Right renal pelvis (tissue), 4 donors: ENCODE results near the gene ALDH1A3. TPM values are rescaled to one million over a fixed set of nuclear protein-coding genes. Genes with fewer than 3 reads are reported as not detected.

Experiments
- DNase-seq, 4 donors: peaks; one replicate each; pipeline ENCODE4 v3.0.0-alpha.2; 2013; ENCODE audit warnings: low read depth in 4 of 4, low spot score in 3 of 4, missing footprints in 1 of 4
- polyA plus RNA-seq, 4 donors: library from polyadenylated mRNA; unstranded; fragments of 120-200 nt; gene quantifications; one replicate each; pipeline ENCODE4 v1.2.1, GENCODE V29; 2013; ENCODE audit not compliant: insufficient read length in 4 of 4

Gene ALDH1A3
- polyA plus RNA-seq, 4 donors, result 3.2 to 5.7 (median 4.8) TPM

DNA sequence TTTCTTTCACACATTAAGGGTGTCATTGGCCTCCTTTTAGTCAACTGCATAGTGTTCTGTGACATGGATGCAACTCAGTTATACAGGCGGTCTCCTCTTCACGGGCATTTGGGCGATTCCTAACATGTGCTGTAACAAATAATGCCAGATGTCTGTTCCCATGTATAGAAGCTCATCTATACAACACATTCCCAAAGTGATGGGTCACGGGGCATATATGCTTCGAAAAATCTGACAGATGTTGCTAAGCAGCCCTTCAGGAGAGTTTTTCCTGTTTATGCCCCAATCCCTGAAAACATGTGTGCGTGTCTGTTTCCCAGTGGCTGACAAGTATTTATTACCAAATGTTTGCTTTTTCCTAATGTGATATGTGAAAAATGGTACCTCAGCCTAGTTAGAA is 65.4 kb downstream of the ALDH1A3 start:
- DNase-seq, result no peak

DNA sequence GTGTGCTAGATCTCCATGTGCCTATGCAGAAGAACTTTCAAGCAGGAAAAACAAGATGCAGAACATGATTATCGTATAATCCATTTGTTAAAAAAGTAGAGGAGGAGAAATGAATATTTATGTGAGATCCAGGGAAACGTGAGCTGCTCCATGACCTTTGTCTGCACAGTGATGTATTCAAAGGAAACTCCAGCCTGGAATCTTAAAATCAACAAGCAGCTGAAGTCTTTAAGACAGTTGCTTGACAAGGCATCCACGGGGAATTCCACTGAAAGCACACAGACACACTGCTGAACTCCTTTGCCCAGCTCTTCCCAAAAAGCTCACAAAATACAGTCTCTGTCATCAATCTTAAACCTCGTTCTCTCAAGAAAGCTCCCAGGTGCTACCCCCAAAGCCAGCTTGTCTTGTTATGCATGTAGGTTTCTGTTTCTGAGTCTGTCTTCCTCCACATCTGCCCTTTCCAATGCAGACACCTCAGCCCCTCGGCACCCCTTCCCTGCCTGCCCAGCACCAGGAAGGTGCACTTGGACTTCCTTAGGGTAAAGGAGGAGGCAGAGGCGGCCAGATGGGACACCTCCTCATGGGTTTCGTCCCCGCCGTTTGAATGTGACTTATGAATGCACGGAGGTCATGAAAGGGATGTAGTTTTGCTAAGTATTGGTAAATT is 68.3 kb downstream of the ALDH1A3 start:
- no peak for DNase-seq

DNA sequence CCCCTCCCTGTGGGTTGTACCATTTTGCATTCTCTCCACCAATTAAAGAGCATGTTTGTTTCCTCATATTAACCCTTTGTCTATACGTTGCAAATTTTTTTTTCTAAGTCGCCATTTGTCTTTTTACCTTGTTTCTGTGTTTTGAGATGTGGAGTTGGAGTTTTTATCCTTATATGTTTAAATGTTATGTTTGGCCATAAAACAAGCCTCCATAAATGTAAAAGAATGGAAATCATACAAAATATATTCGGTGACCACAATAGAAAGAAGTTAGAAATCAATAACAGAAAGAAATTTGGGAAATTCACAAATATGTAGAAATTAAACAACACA is 68.8 kb downstream of the ALDH1A3 start:
- no peak for DNase-seq

DNA sequence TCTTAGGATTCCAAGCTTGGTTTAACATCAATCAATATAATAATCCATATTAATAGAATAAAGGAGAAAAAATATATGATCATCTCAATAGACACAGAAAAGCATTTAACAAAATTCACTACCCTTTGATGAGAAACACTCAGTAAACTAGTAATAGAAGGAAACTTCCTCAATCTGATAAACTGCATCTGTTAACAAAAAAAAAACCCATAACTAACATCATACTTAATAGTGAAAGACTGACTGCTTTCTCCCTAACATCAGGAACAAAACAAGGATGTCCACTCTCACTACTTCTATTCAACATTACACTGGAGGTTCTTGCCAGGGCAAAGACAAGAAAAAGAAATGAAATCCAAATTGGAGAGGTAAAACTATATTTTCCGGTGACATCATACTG is 70.1 kb downstream of the ALDH1A3 start:
- no peak for DNase-seq

DNA sequence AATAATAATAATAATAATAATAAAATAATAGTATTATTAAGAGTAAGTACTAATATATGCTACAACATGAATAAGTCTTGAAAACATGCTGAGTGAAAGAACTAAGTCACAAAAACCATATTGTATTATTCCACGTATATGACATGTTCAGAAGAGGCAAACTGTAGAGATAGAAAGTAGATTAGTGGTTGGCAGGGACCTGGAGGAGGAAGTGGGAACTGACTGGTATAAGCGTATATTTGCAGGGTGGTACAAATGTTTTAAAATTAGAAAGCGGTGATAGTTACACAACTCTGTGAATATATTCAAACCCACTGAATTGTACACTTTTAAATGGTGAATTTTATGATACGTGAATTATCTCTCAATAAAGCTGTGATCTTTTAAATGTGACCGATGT is 72.3 kb downstream of the ALDH1A3 start:
- DNase-seq, result no peak

DNA sequence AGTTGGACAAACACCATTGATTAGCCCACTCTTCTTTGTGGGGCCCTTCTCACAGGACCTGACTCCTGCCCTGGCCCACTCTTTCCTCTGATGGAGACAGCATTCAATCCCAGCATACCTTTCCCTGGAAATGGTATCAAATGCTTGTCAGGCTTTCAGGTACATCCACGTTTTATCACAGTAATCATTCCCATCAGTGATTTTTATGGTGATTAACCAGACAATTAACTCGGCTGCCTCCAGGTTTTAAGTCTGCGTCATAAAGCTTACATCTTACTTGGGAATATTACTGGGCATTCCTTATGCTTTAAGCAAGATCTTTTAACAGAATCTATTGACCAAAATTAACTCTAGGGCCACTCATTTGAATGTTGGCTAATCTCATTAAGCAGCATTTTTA is 72.9 kb downstream of the ALDH1A3 start:
- no peak for DNase-seq

DNA sequence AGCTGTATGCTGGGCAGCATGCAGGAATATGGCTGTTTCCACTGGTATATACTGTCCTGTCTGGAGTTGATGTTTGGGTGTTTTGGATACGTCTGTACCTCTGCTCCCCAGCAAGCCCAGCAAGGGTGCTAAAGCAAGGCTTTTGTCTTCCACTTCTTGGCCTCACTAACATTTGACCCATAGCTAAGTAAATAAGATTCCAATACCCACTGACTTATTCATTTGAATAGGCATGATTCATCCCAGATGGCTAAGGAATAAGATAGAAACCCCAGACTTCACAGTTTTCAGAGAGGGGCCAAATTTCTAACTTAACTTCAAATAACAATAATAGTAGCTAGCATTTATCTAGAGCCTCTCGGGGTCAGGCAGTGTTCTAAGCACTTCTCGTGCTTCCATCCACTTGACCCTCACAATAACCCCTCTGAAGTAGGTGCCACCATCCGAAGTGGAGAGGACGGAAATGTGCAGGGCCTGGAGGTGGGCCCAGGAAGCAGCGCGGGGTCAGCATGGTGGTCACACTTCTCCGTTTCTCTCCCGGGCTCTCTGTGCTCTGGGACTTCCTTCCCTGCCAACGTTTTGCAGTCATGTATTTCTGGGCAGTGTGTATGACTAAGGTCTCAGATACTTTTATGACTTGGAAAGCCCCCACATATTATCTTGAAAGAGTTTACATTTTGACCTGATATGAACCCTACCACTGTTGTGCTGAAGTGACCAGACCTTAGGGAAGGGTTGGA is 78.9 kb downstream of the ALDH1A3 start:
- no peak for DNase-seq

DNA sequence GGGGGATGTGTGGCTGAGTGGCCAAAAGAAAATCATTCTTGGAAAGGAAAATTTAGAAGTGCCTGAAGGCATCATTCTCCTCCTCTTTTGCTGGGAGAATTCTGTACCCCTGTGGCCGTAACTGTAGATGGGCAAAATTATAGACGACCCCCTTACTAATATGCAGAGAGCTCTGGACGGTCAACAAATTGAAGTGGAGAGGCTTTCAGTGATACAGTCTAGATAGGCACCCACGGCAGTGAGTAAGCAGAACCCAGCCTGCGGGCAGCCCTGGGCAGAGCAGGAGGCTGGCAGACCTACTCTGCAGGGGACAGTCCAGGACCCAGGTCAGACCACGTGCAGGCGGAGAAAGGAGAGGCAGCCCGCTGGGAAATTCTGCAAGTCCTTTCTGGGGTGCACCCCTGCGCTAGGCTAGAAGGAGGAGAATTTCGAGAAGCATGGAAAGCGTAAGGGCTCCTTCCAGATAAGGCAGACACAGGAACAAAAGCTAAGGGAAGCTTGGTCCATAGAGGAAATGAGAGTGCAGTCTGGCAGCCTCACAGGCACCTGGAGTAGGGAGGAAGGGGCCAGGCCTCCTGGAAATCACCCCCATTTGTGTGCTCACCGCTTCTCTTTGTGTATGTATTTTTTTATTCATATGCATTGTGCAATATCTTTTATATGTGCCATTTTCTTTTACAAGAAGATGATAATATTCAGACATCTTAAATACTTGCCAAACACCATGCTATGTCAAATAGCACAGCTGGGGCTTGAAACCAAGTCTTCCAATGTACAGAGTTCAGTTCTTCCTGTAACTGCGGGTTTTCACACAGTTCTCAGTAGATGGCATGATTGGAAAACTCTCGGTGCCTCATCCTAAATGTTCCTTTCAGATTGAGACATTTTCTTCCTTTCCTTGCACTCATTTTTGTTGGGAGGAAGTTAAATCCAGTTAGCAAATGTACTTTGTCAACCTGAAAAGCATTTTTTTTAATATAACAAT is 79.7 kb downstream of the ALDH1A3 start:
- no peak for DNase-seq

Other genes starting within 250 kb of the ALDH1A3 start
- gene LRRK1, start 39.5 kb downstream of the ALDH1A3 start, polyA plus RNA-seq, result 1 to 10 TPM; 2.6 to 4.9 (median 3.0) TPM